ENCODE measurements around the gene NQO2. TPM values are rescaled to one million over a fixed set of nuclear protein-coding genes. Genes with fewer than 3 reads are reported as not detected.

Gene NQO2
- total RNA-seq, 1 experiment from 2014 or later, result 26.8 TPM

GRCh38 chr6:2957696-2958330 is 41.9 kb upstream of the NQO2 start:
- Histone ChIP-seq H3K9me2 (replicated peaks; ENCODE audit: low read length) (no peaks in the 10 kb centered on the region), H3K36me3 (ENCODE audit: low read depth, low read length) (peaks cover 10% of the 10 kb centered on the region), H3K4me1 (ENCODE audit: insufficient read depth, low read length) (peaks cover 35% of the 10 kb centered on the region), H3K9ac (ENCODE audit: low read length) (no peak overlapping the region), H3K9me3 (ENCODE audit: low read length) (no peaks in the 10 kb centered on the region), H3K27ac (ENCODE audit: low read length) (no peak overlapping the region), H3F3A (ENCODE audit: low read length, unreplicated experiment) (no peaks in the 10 kb centered on the region), H3K4me3 (ENCODE audit: low read length) (no peak overlapping the region), H3K4me2 (ENCODE audit: low read length) (no peak overlapping the region), H2AFZ (ENCODE audit: low read length) (no peak overlapping the region), H4K20me1 (ENCODE audit: low read length) (no peaks in the 10 kb centered on the region), H3K27me3 (ENCODE audit: low read length) (no peaks in the 10 kb centered on the region), H3K79me2 (ENCODE audit: low read length) (peaks cover 37% of the 10 kb centered on the region)
- ChIA-PET POLR2A (ENCODE audit: unreplicated experiment) (no interaction called here), CTCF (no interaction called here)
- intact Hi-C loops (cut with micrococcal nuclease), result no loop called here
- ATAC-seq, result no peak
- no TSS peak for BruUV-seq (replicated peaks)
- DNase-seq, result no peak
- TF ChIP-seq CTCF (conservative IDR thresholded peaks at IDR 0.05; ENCODE audit: low read depth, low read length) (no peak), EZH2 (IDR thresholded peaks at IDR 0.05; ENCODE audit: low read length, unreplicated experiment) (no peak)

- no peak for ATAC-seq
- POLR2A ChIA-PET (ENCODE audit: unreplicated experiment), result no interaction called here
- BruUV-seq (replicated peaks), result no TSS peak
- Histone ChIP-seq H3K4me3 (ENCODE audit: low read length) (no peak overlapping the region), H3K36me3 (ENCODE audit: low read depth, low read length) (peaks cover 6% of the 10 kb centered on the region; the same call in 1 of the 2 replicates), H3K9me2 (replicated peaks; ENCODE audit: low read length) (no peaks in the 10 kb centered on the region), H3F3A (ENCODE audit: low read length, unreplicated experiment) (no peaks in the 10 kb centered on the region), H2AFZ (ENCODE audit: low read length) (no peak overlapping the region), H3K79me2 (ENCODE audit: low read length) (peaks cover 42% of the 10 kb centered on the region), H3K4me2 (ENCODE audit: low read length) (no peak overlapping the region), H4K20me1 (ENCODE audit: low read length) (no peaks in the 10 kb centered on the region), H3K27ac (ENCODE audit: low read length) (no peak overlapping the region), H3K9me3 (ENCODE audit: low read length) (no peaks in the 10 kb centered on the region), H3K9ac (ENCODE audit: low read length) (no peak overlapping the region), H3K27me3 (ENCODE audit: low read length) (no peaks in the 10 kb centered on the region), H3K4me1 (ENCODE audit: insufficient read depth, low read length) (peaks cover 36% of the 10 kb centered on the region)
- no peak for TF ChIP-seq EZH2 (IDR thresholded peaks at IDR 0.05; ENCODE audit: low read length, unreplicated experiment)
- no peak for DNase-seq
- intact Hi-C loops (cut with micrococcal nuclease), result no loop called here
- CTCF ChIA-PET, result no interaction called here
These were observed 41.4 kb upstream of the NQO2 start for GRCh38 chr6:2958331-2958711.

- intact Hi-C loops (cut with micrococcal nuclease), result no loop called here
- Histone ChIP-seq H4K20me1 (ENCODE audit: low read length) (no peaks in the 10 kb centered on the region), H3F3A (ENCODE audit: low read length, unreplicated experiment) (no peaks in the 10 kb centered on the region), H3K9me3 (ENCODE audit: low read length) (no peaks in the 10 kb centered on the region), H3K27me3 (ENCODE audit: low read length) (no peaks in the 10 kb centered on the region), H3K4me2 (ENCODE audit: low read length) (no peak overlapping the region), H3K36me3 (ENCODE audit: low read depth, low read length) (peaks cover 5% of the 10 kb centered on the region; the same call in 1 of the 2 replicates), H3K9ac (ENCODE audit: low read length) (no peak overlapping the region), H3K79me2 (ENCODE audit: low read length) (peaks cover 47% of the 10 kb centered on the region), H2AFZ (ENCODE audit: low read length) (no peak overlapping the region), H3K9me2 (replicated peaks; ENCODE audit: low read length) (no peaks in the 10 kb centered on the region), H3K4me1 (ENCODE audit: insufficient read depth, low read length) (peaks cover 37% of the 10 kb centered on the region), H3K27ac (ENCODE audit: low read length) (no peak overlapping the region), H3K4me3 (ENCODE audit: low read length) (no peak overlapping the region)
- ChIA-PET CTCF (no interaction called here), POLR2A (ENCODE audit: unreplicated experiment) (no interaction called here)
- ATAC-seq, result no peak
- BruUV-seq (replicated peaks), result no TSS peak
- TF ChIP-seq EZH2 (IDR thresholded peaks at IDR 0.05; ENCODE audit: low read length, unreplicated experiment) (no peak), EZH2phosphoT487 (IDR thresholded peaks at IDR 0.05; ENCODE audit: borderline replicate concordance, low read length) (no peak), CTCF (conservative IDR thresholded peaks at IDR 0.05; ENCODE audit: low read depth, low read length) (no peak)
- no peak for DNase-seq
These were observed 40.9 kb upstream of the NQO2 start for GRCh38 chr6:2958776-2959175.

Data from PC-3 (cell line).